ENCODE measurements around the gene BASP1. TPM values are rescaled to one million over a fixed set of nuclear protein-coding genes. Genes with fewer than 3 reads are reported as not detected.
A peak's percentile ranks its signal among the peaks of the same experiment; 100 is the strongest.

Gene BASP1
- total and polyA plus RNA-seq, 8 donors: 0.23 to 8.3 (median 1.8) TPM

DNA sequence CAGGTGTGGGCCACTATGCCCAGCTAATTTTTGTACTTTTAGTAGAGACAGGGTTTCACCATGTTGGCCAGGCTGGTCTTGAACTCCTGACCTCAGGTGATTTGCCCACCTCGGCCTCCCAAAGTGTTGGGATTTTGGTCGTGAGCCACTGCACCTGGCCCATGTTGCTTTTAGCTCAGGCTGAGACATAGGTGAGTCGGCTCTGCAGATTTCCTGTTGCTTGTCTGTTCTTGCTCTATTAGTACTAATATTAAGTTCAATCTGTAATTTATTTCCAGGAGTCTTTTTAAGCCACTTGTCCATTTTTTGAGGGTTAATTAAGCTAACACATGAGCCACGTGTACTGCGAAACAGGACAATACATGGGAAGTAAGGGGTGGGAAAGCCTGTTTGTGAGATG is 21.4 kb upstream of the BASP1 start:
- ATAC-seq (no peak), DNase-seq (no peak), FAIRE-seq (no peak)
- Histone ChIP-seq H3K27me3 (no peaks in the 10 kb centered on the region), H3K9me3 (no peaks in the 10 kb centered on the region), H3K36me3 (no peaks in the 10 kb centered on the region), H3K4me1 (no peaks in the 10 kb centered on the region), H3K4me3 (no peak overlapping the region), H3K27ac (no peak overlapping the region)
- TF ChIP-seq, protein P1, sequence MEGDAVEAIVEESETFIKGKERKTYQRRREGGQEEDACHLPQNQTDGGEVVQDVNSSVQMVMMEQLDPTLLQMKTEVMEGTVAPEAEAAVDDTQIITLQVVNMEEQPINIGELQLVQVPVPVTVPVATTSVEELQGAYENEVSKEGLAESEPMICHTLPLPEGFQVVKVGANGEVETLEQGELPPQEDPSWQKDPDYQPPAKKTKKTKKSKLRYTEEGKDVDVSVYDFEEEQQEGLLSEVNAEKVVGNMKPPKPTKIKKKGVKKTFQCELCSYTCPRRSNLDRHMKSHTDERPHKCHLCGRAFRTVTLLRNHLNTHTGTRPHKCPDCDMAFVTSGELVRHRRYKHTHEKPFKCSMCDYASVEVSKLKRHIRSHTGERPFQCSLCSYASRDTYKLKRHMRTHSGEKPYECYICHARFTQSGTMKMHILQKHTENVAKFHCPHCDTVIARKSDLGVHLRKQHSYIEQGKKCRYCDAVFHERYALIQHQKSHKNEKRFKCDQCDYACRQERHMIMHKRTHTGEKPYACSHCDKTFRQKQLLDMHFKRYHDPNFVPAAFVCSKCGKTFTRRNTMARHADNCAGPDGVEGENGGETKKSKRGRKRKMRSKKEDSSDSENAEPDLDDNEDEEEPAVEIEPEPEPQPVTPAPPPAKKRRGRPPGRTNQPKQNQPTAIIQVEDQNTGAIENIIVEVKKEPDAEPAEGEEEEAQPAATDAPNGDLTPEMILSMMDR (IDR thresholded peaks at IDR 0.05): no peak
- intact Hi-C loops (cut with DNase I): loop anchor here in 1 of 3 donors (10.0 kb wide), 1 partner anchor 511 kb away; no protein-coding TSS in a partner anchor
- WGBS, 2 donors: 77 to 87% methylated on average over 5 of the region's 5 CpGs

DNA sequence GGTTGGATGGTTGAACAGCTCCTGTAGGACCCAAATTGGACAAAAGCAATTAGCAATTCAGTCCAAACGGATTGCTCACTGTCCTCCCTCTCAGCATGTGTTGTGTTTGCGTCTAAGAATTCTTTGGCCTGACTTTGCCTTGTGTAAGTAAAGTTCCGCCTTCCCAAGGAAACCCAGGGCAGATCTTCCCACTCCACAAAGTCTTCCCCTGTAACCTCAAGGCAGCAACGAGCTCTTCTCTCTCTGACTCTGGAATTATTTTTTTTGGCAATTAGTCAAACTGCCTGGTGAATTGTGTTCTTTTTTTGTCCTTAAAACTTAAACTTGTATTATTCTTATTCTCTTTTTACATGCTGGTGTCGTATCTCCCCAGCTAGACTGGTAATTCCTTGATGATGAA is 20.7 kb upstream of the BASP1 start:
- Histone ChIP-seq H3K4me3 (no peak overlapping the region), H3K27me3 (no peaks in the 10 kb centered on the region), H3K27ac (no peak overlapping the region), H3K4me1 (no peaks in the 10 kb centered on the region), H3K36me3 (no peaks in the 10 kb centered on the region), H3K9me3 (no peaks in the 10 kb centered on the region)
- no peak for FAIRE-seq
- WGBS, 2 donors: 78 to 83% methylated on average over 5 of the region's 5 CpGs
- TF ChIP-seq, protein P1 (IDR thresholded peaks at IDR 0.05): no peak
- ATAC-seq: no peak
- intact Hi-C loops (cut with DNase I): loop anchor here in 1 of 3 donors (10.0 kb wide), 1 partner anchor 512 kb away; no protein-coding TSS in a partner anchor
- DNase-seq: no peak

DNA sequence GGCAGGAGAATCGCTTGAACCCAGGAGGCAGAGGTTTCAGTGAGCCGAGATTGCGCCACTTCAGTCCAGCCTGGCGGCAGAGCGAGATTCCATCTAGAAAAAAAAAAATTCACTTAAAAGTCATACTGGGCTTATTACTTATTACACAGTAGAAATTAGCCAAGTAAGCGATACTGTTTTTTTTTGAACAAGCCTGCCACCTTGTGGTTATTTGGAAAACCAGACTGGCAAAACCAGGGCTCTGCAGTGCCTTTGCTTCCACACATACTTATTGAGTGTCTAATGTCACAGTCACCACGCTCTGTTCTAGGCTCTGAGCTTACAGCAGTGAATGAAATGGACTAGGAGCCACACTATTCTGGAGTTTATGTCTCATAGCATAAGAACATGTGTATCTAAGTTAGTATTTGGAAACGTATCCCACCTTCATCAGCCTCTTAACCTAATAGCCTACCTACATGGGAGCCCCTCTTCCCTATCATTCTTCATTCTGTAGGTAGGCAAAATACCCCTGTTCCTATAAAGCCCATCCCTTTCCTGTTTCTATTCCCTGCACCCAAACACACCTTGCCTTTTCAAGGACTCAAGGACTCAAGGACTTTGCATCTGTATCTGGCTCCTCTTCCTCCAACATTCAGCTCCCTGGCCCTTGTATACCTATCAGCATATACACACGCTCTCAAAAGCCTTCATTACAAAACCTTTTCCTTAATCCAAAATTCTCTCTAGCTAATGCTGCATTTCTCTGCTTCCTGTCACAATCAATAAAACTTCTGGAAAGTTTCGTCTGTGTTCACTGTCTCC is 13.9 kb upstream of the BASP1 start:
- FAIRE-seq: no peak
- 15 to 17% methylated on average over 10 of the region's 10 CpGs for WGBS, 2 donors
- intact Hi-C loops (cut with DNase I): no loop called here
- H3K9me3 ChIP-seq: no peaks in the 10 kb centered on the region
- no peaks in the 10 kb centered on the region for H3K4me1 ChIP-seq
- peak; percentile 81 to 95 (median 92) for ATAC-seq
- no peak overlapping the region for H3K4me3 ChIP-seq
- TF ChIP-seq, protein P1 (IDR thresholded peaks at IDR 0.05): peak; percentile 60 to 73 (median 72)
- no peak overlapping the region for H3K27ac ChIP-seq
- H3K27me3 ChIP-seq: peaks cover 0 to 5% (median 2%) of the 10 kb centered on the region in 4 donors
- peak in 1 of 6 donors; percentile 47 for DNase-seq
- no peaks in the 10 kb centered on the region for H3K36me3 ChIP-seq

DNA sequence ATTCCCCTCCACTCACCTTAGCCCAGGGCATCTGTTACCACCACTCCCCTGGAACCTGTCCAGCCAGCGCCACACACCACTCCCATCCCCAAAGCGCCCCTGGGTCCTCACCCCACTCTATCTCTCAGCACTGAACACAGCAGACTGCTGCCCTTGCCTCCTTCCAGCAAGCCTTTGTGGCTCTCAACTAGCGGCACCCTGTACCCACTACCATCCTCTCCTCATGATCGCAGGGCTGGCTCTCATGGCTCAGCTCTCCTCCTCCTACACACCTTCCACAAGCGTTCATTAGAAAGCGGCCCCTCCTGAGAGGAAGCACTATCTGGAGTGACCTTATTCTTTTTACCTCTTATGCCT is 13.3 kb upstream of the BASP1 start:
- WGBS, 2 donors: 32% methylated on average over 6 of the region's 6 CpGs
- Histone ChIP-seq H3K9me3 (no peaks in the 10 kb centered on the region), H3K4me3 (no peak overlapping the region), H3K36me3 (no peaks in the 10 kb centered on the region), H3K27me3 (peaks cover 0 to 5% (median 2%) of the 10 kb centered on the region in 4 donors), H3K27ac (no peak overlapping the region), H3K4me1 (no peaks in the 10 kb centered on the region)
- ATAC-seq (no peak), FAIRE-seq (no peak), DNase-seq (no peak)
- TF ChIP-seq, protein P1 (IDR thresholded peaks at IDR 0.05): no peak
- intact Hi-C loops (cut with DNase I): no loop called here

DNA sequence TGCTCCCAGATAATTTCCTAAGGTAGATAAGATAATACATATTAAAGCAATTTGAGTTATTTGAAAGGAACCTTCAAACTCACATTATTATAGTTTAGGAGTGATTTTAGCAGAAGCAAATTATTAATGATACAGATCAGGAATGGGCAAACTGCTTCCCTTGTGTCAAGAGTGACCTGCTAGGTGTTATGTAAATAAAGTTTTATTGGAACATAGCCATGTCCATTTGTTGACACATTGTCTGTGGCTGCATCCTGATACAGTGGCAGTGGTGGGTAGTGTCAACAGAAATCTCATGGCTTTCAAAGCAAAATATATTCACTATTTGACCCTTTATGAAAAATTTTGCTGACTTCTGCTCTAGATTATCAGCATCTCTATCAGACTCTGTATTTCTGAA is 11.4 kb upstream of the BASP1 start:
- intact Hi-C loops (cut with DNase I): no loop called here
- H3K27ac ChIP-seq: no peak overlapping the region
- peaks cover 0 to 5% (median 2%) of the 10 kb centered on the region in 4 donors for H3K27me3 ChIP-seq
- no peaks in the 10 kb centered on the region for H3K4me1 ChIP-seq
- ATAC-seq (no peak), DNase-seq (no peak), FAIRE-seq (no peak)
- TF ChIP-seq, protein P1 (IDR thresholded peaks at IDR 0.05): no peak
- H3K4me3 ChIP-seq: no peak overlapping the region
- H3K36me3 ChIP-seq: no peaks in the 10 kb centered on the region
- no peaks in the 10 kb centered on the region for H3K9me3 ChIP-seq
